ENCODE measurements around the gene PTCD2. TPM values are rescaled to one million over a fixed set of nuclear protein-coding genes. Genes with fewer than 3 reads are reported as not detected.

The PTCD2 gene
- total RNA-seq = 1 to 10 TPM; 7.8 to 8.1 TPM

GRCh38 chr5:72319976-72320752 is at the start of gene PTCD2, which contains the start of gene MRPS27:
PTCD2 (plus strand) TSS chr5:72320373; CDS start chr5:72320383, 10 bp downstream.
MRPS27 (minus strand) TSS chr5:72320240; CDS start chr5:72320221, 19 bp downstream.
- peak within 1 kb of the TSS; percentile 95 for H3K4me3 Mint-ChIP-seq
- no peaks in the 10 kb centered on the region for H3K9me3 Mint-ChIP-seq
- no peaks in the 10 kb centered on the region for H3K27me3 Mint-ChIP-seq
- ChIA-PET POLR2A (interaction anchor here (0.6 to 0.8 kb wide), 3 partner anchors 11 to 529 kb away, joined by 4 to 6 read pairs (median 5); no protein-coding TSS in a partner anchor), CTCF (interaction anchor here (0.6 to 4.3 kb wide), 5 partner anchors 12 to 499 kb away, joined by 3 to 25 read pairs (median 4); no protein-coding TSS in a partner anchor)
- DNase-seq = peak; percentile 97
- H3K27ac Mint-ChIP-seq = peak within 1 kb of the TSS; percentile 97
- peaks cover 27% of the 10 kb centered on the region for H3K36me3 Mint-ChIP-seq (ENCODE audit: low read depth)
- peaks cover 55% of the 10 kb centered on the region for H3K4me1 Mint-ChIP-seq

GRCh38 chr5:72271702-72272101 is 48.5 kb upstream of the PTCD2 start:
- Mint-ChIP-seq H3K27me3 (no peaks in the 10 kb centered on the region), H3K27ac (no peak overlapping the region), H3K36me3 (ENCODE audit: low read depth) (peaks cover 4% of the 10 kb centered on the region), H3K4me1 (no peaks in the 10 kb centered on the region), H3K9me3 (no peaks in the 10 kb centered on the region), H3K4me3 (no peak overlapping the region)
- no peak for DNase-seq
- POLR2A ChIA-PET = no interaction called here
- CTCF ChIA-PET = interaction anchor here (1.3 kb wide), 1 partner anchor 36 kb away, joined by 5 read pairs; no protein-coding TSS in a partner anchor

- no peak for DNase-seq
- H3K36me3 Mint-ChIP-seq (ENCODE audit: low read depth) = peaks cover 7% of the 10 kb centered on the region
- CTCF ChIA-PET = interaction anchor here (1.3 kb wide), 1 partner anchor 36 kb away, joined by 5 read pairs; no protein-coding TSS in a partner anchor
- no peaks in the 10 kb centered on the region for H3K4me1 Mint-ChIP-seq
- H3K4me3 Mint-ChIP-seq = no peak overlapping the region
- H3K27ac Mint-ChIP-seq = no peak overlapping the region
- POLR2A ChIA-PET = no interaction called here
- H3K9me3 Mint-ChIP-seq = peaks cover 2% of the 10 kb centered on the region
- no peaks in the 10 kb centered on the region for H3K27me3 Mint-ChIP-seq
Measured at GRCh38 chr5:72272398-72272797, 47.8 kb upstream of the PTCD2 start.

GRCh38 chr5:72273547-72273946 is 46.6 kb upstream of the PTCD2 start:
- POLR2A ChIA-PET = no interaction called here
- CTCF ChIA-PET = no interaction called here
- peaks cover 12% of the 10 kb centered on the region for H3K36me3 Mint-ChIP-seq (ENCODE audit: low read depth)

GRCh38 chr5:72276219-72276752 is 43.9 kb upstream of the PTCD2 start:
- H3K4me3 Mint-ChIP-seq = no peak overlapping the region
- peaks cover 14% of the 10 kb centered on the region for H3K36me3 Mint-ChIP-seq (ENCODE audit: low read depth)
- ChIA-PET CTCF (no interaction called here), POLR2A (no interaction called here)
- H3K4me1 Mint-ChIP-seq = no peaks in the 10 kb centered on the region
- peak overlapping the region; percentile 3 for H3K27ac Mint-ChIP-seq
- H3K9me3 Mint-ChIP-seq = peaks cover 2% of the 10 kb centered on the region
- DNase-seq = no peak
- no peaks in the 10 kb centered on the region for H3K27me3 Mint-ChIP-seq

More at GRCh38 chr5:72273547-72273946, 46.6 kb upstream of the PTCD2 start:
- no peaks in the 10 kb centered on the region for H3K27me3 Mint-ChIP-seq
- peaks cover 2% of the 10 kb centered on the region for H3K9me3 Mint-ChIP-seq
- no peak overlapping the region for H3K4me3 Mint-ChIP-seq
- H3K4me1 Mint-ChIP-seq = no peaks in the 10 kb centered on the region
- no peak for DNase-seq
- H3K27ac Mint-ChIP-seq = no peak overlapping the region

- ChIA-PET CTCF (interaction anchor here (1.4 kb wide), 1 partner anchor 9 kb away, joined by 7 read pairs; no protein-coding TSS in a partner anchor), POLR2A (no interaction called here)
- no peak overlapping the region for H3K27ac Mint-ChIP-seq
- H3K4me3 Mint-ChIP-seq = no peak overlapping the region
- peaks cover 2% of the 10 kb centered on the region for H3K9me3 Mint-ChIP-seq
- no peaks in the 10 kb centered on the region for H3K27me3 Mint-ChIP-seq
- H3K4me1 Mint-ChIP-seq = no peaks in the 10 kb centered on the region
- DNase-seq = peak; percentile 6
- peaks cover 21% of the 10 kb centered on the region for H3K36me3 Mint-ChIP-seq (ENCODE audit: low read depth)
Measured at GRCh38 chr5:72280581-72281069, 39.5 kb upstream of the PTCD2 start.

- Mint-ChIP-seq H3K4me1 (no peaks in the 10 kb centered on the region), H3K36me3 (ENCODE audit: low read depth) (peaks cover 17% of the 10 kb centered on the region), H3K27ac (no peak overlapping the region), H3K4me3 (no peak overlapping the region), H3K9me3 (peaks cover 2% of the 10 kb centered on the region), H3K27me3 (no peaks in the 10 kb centered on the region)
- no peak for DNase-seq
- CTCF ChIA-PET = interaction anchor here (2.7 kb wide), 1 partner anchor 27 kb away, joined by 10 read pairs; no protein-coding TSS in a partner anchor
- POLR2A ChIA-PET = no interaction called here
Measured at GRCh38 chr5:72281430-72281763, 38.8 kb upstream of the PTCD2 start.

- CTCF ChIA-PET = interaction anchor here (0.6 to 2.7 kb wide), 3 partner anchors 26 to 642 kb away, joined by 3 to 10 read pairs (median 4); no protein-coding TSS in a partner anchor
- Mint-ChIP-seq H3K36me3 (ENCODE audit: low read depth) (peaks cover 16% of the 10 kb centered on the region), H3K27ac (no peak overlapping the region), H3K4me1 (no peaks in the 10 kb centered on the region), H3K27me3 (no peaks in the 10 kb centered on the region), H3K4me3 (no peak overlapping the region), H3K9me3 (peaks cover 1% of the 10 kb centered on the region)
- POLR2A ChIA-PET = no interaction called here
- DNase-seq = no peak
Measured at GRCh38 chr5:72281764-72282499, 38.2 kb upstream of the PTCD2 start.

GRCh38 chr5:72282878-72283277 is 37.3 kb upstream of the PTCD2 start:
- no peak overlapping the region for H3K27ac Mint-ChIP-seq
- H3K36me3 Mint-ChIP-seq (ENCODE audit: low read depth) = peaks cover 17% of the 10 kb centered on the region
- ChIA-PET POLR2A (no interaction called here), CTCF (interaction anchor here (1.2 to 2.7 kb wide), 3 partner anchors 19 to 643 kb away, joined by 3 to 10 read pairs (median 4); no protein-coding TSS in a partner anchor)
- no peaks in the 10 kb centered on the region for H3K27me3 Mint-ChIP-seq
- DNase-seq = no peak
- no peaks in the 10 kb centered on the region for H3K9me3 Mint-ChIP-seq
- H3K4me3 Mint-ChIP-seq = no peak overlapping the region
- no peaks in the 10 kb centered on the region for H3K4me1 Mint-ChIP-seq

GRCh38 chr5:72283358-72283757 is 36.8 kb upstream of the PTCD2 start:
- CTCF ChIA-PET = interaction anchor here (1.2 to 2.7 kb wide), 3 partner anchors 19 to 643 kb away, joined by 3 to 10 read pairs (median 4); no protein-coding TSS in a partner anchor
- Mint-ChIP-seq H3K27ac (no peak overlapping the region), H3K4me3 (no peak overlapping the region), H3K27me3 (no peaks in the 10 kb centered on the region), H3K36me3 (ENCODE audit: low read depth) (peaks cover 18% of the 10 kb centered on the region), H3K9me3 (no peaks in the 10 kb centered on the region), H3K4me1 (no peaks in the 10 kb centered on the region)
- POLR2A ChIA-PET = no interaction called here
- DNase-seq = no peak

GRCh38 chr5:72284559-72285423 is 35.4 kb upstream of the PTCD2 start:
- peaks cover 16% of the 10 kb centered on the region for H3K36me3 Mint-ChIP-seq (ENCODE audit: low read depth)
- ChIA-PET POLR2A (no interaction called here), CTCF (interaction anchor here (1.1 kb wide), 1 partner anchor 36 kb away, joined by 4 read pairs; no protein-coding TSS in a partner anchor)
- H3K4me3 Mint-ChIP-seq = no peak overlapping the region
- H3K9me3 Mint-ChIP-seq = no peaks in the 10 kb centered on the region
- no peak for DNase-seq
- H3K27me3 Mint-ChIP-seq = no peaks in the 10 kb centered on the region
- H3K4me1 Mint-ChIP-seq = no peaks in the 10 kb centered on the region
- H3K27ac Mint-ChIP-seq = no peak overlapping the region

- ChIA-PET CTCF (no interaction called here), POLR2A (no interaction called here)
- H3K4me3 Mint-ChIP-seq = no peak overlapping the region
- no peaks in the 10 kb centered on the region for H3K4me1 Mint-ChIP-seq
- H3K36me3 Mint-ChIP-seq (ENCODE audit: low read depth) = peaks cover 19% of the 10 kb centered on the region
- H3K27me3 Mint-ChIP-seq = no peaks in the 10 kb centered on the region
- no peaks in the 10 kb centered on the region for H3K9me3 Mint-ChIP-seq
- H3K27ac Mint-ChIP-seq = no peak overlapping the region
- no peak for DNase-seq
Measured at GRCh38 chr5:72285424-72285821, 34.8 kb upstream of the PTCD2 start.
